Stimulated activated memory B cell treated with anti-CD40 and anti-IgM and Interleukin-4, amounts not matched to agents 10 μg/mL and 1 μg/mL and 100 μg/mL, for 72 hours (primary cell): Measurements from ENCODE around the gene WDFY3.

Source experiments
- ATAC-seq: fragments of 150-1000 bp; cut with Tn5 transposase; 2 replicates; pipeline ENCODE4 v1.10.0; 2021
- H3K27ac Mint-ChIP-seq: one replicate; pipeline ENCODE4 v1.8.0; 2022; ENCODE audit warnings: mild to moderate bottlenecking, mixed read lengths
- H3K27me3 Mint-ChIP-seq: one replicate; pipeline ENCODE4 v1.8.0; 2022; ENCODE audit warnings: mixed read lengths
- H3K36me3 Mint-ChIP-seq: one replicate; pipeline ENCODE4 v1.8.0; 2022; ENCODE audit warnings: mixed read lengths
- H3K4me1 Mint-ChIP-seq: one replicate; pipeline ENCODE4 v1.8.0; 2022; ENCODE audit warnings: mixed read lengths
- H3K4me3 Mint-ChIP-seq: one replicate; pipeline ENCODE4 v1.8.0; 2022; ENCODE audit warnings: mild to moderate bottlenecking, moderate library complexity, mixed read lengths
- H3K9me3 Mint-ChIP-seq: one replicate; pipeline ENCODE4 v1.8.0; 2022; ENCODE audit warnings: mixed read lengths

The WDFY3 gene

DNA sequence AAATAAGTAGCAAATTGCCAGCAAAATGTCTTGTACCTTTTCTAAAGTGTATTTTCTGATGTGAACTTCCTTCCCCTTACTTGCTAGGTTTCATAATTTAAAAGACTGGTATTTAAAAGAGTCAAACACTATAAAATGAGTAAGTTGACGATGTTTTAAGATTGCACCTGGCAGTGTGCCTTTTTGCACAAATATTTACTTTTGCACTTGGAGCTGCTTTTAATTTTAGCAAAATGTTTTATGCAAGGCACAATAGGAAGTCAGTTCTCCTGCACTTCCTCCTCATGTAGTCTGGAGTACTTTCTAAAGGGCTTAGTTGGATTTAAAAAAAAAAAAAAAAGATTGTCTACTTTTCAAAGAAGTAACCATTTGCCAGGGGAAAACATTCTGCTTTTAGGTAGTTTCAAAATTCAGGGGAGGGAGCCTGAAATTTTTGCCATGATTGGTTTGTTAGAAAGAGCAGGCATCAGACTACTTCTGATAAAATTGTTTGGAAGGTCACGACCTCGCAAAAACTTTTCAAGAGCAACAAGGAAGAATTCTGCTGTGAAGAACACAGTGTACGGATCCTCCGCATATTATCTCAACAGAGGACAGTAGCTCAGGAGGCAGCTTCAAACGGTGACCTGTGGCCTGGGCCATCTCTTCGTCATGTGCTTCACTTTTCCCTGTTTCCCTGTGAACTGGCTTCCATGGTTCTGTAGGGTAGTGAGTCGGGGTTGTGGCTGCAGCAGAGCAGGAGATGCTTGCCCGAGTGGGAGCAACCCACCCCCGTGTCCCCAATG, 317.4 kb downstream of the WDFY3 start:
- no peaks in the 10 kb centered on the region for H3K4me1 Mint-ChIP-seq

DNA sequence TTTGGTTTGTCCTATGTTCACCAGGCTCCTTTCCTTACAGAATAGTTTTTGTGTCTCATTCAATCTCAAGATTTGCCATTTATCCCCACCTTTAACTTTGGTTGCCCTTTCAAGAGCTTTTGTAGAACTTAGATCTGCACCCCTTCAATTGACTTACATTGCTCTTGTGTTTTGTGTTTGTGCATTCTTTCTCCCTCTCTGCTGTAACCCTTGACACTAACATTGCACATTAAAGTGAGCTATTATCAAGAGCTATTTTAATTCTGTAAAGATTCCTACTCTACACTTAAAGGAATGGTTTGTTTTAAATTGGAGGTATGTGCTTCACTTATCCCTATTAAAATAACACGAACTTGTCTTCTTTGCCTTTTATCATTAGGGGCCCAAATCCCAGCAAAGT, 318.3 kb downstream of the WDFY3 start:
- ATAC-seq: no peak
- H3K9me3 Mint-ChIP-seq: no peaks in the 10 kb centered on the region
- no peak overlapping the region for H3K27ac Mint-ChIP-seq
- H3K36me3 Mint-ChIP-seq: no peaks in the 10 kb centered on the region
- H3K4me1 Mint-ChIP-seq: no peaks in the 10 kb centered on the region
- H3K4me3 Mint-ChIP-seq: no peak overlapping the region
- peaks cover 10% of the 10 kb centered on the region for H3K27me3 Mint-ChIP-seq

More for the DNA sequence above, 317.4 kb downstream of the WDFY3 start:
- Mint-ChIP-seq H3K36me3 (no peaks in the 10 kb centered on the region), H3K27me3 (peaks cover 10% of the 10 kb centered on the region), H3K9me3 (no peaks in the 10 kb centered on the region), H3K27ac (no peak overlapping the region), H3K4me3 (no peak overlapping the region)
- no peak for ATAC-seq

DNA sequence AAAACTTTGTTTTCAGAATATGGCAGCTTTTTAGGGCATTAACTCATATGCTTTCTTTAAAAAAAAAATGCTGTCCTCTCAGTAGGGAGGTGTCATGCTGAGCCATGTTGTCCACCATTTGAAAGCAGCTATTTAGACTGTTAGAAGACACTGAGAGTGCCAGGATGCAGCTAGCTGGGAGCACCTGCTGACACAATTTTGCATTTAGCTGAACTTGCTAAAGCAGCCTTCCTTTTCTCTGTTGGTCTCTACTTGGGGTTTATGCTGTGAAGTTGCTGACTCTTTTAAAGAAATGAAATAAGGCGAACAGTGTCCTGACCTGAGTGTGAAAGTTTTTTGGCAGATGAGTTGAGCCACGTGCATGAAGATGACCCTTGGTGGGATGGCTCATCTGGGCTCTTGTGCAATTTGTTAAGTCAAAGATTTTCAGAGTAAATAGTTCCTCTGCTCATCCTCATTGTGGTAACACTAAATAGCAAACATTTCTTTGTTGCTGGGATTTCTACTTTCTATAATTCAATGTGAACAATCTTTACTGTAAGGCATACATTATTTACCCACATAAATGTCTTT, 319.1 kb downstream of the WDFY3 start:
- Mint-ChIP-seq H3K4me1 (no peaks in the 10 kb centered on the region), H3K36me3 (no peaks in the 10 kb centered on the region), H3K9me3 (no peaks in the 10 kb centered on the region), H3K27me3 (peaks cover 10% of the 10 kb centered on the region), H3K27ac (no peak overlapping the region), H3K4me3 (no peak overlapping the region)
- ATAC-seq: no peak

DNA sequence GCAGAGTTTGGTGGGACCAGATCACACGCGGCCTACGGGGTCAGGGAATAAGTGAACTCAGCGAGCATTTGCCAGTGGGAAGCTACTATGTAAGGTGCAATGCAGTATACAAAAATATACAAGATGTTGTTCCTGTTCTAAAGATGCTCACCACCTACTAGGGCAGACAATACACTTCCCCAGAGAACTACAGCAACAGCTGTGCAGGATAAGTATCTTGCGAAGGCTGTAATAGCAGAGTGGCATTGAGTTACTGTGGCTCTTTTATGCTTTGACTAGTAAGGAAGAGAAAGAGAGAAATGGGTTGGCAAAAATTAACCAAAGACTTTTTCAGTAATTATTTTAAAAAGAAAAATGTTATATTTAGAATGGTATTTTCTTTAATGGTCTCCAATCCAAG, 322.4 kb downstream of the WDFY3 start:
- Mint-ChIP-seq H3K4me3 (no peak overlapping the region), H3K4me1 (no peaks in the 10 kb centered on the region), H3K36me3 (no peaks in the 10 kb centered on the region), H3K27ac (no peak overlapping the region), H3K27me3 (peaks cover 10% of the 10 kb centered on the region), H3K9me3 (no peaks in the 10 kb centered on the region)
- no peak for ATAC-seq

DNA sequence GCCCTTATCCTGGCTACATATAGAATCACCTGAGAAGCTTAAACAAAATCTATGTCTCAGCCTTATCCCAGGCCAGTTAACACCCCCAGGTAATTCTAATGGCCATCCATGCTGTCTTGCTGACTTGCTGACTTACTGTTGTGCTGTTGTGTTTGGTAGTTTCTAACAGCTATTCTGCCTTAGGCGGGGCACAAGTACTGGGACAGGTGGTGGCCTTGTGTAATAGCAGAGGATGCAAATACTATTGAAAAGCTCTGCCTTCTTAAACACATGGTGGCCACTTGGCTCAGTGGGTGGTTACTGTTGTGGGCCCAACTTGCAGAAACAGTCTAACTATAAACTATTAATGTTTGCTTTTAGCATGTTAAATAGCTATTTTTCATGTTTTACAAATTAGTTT, 327.3 kb downstream of the WDFY3 start:
- Mint-ChIP-seq H3K27ac (no peak overlapping the region), H3K4me3 (no peak overlapping the region), H3K9me3 (peaks cover 3% of the 10 kb centered on the region), H3K27me3 (peaks cover 9% of the 10 kb centered on the region), H3K36me3 (no peaks in the 10 kb centered on the region), H3K4me1 (no peaks in the 10 kb centered on the region)
- no peak for ATAC-seq

DNA sequence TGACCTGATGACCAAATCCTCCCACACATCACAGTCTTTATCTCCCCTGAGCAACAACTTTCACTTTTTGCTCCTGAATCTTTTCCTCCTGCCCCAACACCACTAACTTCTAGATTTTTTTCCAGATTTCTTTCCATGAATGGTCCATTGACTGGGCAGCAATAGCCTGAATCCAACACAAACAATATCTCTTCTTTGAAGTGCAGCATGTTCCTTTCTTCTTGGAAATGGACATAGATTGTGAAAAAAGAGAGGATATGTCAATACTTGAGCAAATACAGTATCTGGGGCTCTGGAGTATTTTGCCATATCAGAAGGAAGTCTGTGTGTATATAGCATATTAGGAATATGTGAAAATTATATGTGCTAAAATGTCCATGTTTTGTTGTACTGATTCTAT, 328.4 kb downstream of the WDFY3 start:
- Mint-ChIP-seq H3K4me1 (no peaks in the 10 kb centered on the region), H3K27me3 (peaks cover 9% of the 10 kb centered on the region), H3K36me3 (no peaks in the 10 kb centered on the region), H3K27ac (no peak overlapping the region), H3K4me3 (no peak overlapping the region), H3K9me3 (peaks cover 3% of the 10 kb centered on the region)
- ATAC-seq: no peak

DNA sequence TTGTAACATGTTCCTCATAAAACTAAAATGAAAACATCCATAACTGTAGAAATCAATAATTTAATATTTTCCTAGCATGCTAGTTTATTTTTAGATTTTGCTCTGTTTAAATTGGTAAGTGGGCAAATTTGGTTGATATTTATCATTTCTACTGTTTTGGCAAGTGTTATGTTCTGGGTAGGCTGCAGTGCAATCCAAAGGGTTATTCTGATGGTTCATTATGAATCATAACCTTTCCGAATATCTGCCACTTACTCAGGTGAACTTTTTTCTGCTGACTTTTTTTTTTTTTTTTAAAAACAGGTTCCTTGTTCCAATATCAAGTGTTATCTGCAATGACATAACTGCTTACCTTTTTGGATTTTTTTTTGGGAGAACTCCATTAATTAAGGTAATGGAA, 331.5 kb downstream of the WDFY3 start:
- Mint-ChIP-seq H3K9me3 (peaks cover 3% of the 10 kb centered on the region), H3K36me3 (no peaks in the 10 kb centered on the region), H3K4me3 (no peak overlapping the region), H3K4me1 (no peaks in the 10 kb centered on the region), H3K27ac (no peak overlapping the region), H3K27me3 (peaks cover 9% of the 10 kb centered on the region)
- no peak for ATAC-seq

DNA sequence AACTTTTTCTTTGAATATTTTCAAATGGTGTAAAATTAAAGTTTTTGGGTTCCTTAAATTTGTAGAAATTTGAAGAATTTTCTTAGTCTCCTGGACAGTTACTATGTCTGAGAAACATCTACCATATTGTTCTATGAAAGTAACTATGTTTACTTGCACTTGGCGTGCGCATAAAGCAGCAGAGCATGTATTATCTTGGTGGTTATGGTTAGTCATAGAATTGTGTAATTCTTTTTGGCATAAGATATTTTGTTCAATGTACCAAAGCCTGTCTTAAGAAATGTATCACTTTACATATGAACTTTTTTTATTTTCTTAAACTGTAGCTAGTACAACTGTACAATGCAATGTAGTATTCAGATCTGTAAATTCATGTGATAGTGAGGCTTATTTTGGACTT, 334.4 kb downstream of the WDFY3 start:
- ATAC-seq: no peak

DNA sequence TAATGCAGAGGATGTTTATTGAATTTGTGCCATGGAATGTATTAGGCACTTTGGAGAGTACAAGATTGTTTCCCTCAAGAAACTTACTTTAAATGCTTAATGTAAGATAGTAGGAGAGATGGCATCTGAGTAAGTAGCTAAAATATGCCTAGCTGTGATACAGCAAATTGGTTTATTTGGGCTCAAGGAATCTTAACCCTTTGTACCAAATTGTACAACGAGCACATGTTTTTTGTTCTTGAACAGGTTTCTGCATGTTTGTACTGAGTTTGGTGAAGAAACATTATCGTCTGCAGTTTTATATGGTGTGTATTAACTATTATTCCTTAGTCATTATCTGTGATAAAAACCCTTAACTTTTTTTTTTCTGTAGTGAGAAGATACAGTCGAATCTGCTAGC, 334.9 kb downstream of the WDFY3 start:
- no peak overlapping the region for H3K27ac Mint-ChIP-seq

More for the DNA sequence above, 334.4 kb downstream of the WDFY3 start:
- H3K27ac Mint-ChIP-seq: no peak overlapping the region
- peaks cover 3% of the 10 kb centered on the region for H3K9me3 Mint-ChIP-seq
- no peaks in the 10 kb centered on the region for H3K4me1 Mint-ChIP-seq
- no peaks in the 10 kb centered on the region for H3K36me3 Mint-ChIP-seq
- no peak overlapping the region for H3K4me3 Mint-ChIP-seq
- H3K27me3 Mint-ChIP-seq: peaks cover 9% of the 10 kb centered on the region

DNA sequence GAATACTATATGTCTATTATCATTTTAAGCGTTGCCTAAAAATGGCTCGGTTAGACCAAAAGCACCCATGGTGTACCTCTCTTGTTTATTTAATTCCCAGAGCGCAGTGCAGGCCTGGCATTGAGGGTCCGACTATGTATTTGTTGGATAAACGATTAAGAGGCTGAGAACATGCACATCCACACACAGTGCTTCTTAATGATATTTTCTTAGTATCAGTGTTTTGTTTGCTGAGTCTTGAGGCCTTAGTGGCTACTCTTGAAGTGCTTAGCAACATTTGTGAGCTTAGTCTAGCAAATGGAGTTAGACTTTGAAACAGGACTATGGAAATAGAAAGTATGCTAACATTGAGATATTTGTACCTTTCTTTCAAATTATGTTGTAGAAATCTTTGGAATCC, 339.8 kb downstream of the WDFY3 start:
- ATAC-seq: no peak
- H3K9me3 Mint-ChIP-seq: no peaks in the 10 kb centered on the region
- no peaks in the 10 kb centered on the region for H3K36me3 Mint-ChIP-seq
- no peak overlapping the region for H3K27ac Mint-ChIP-seq
- no peaks in the 10 kb centered on the region for H3K27me3 Mint-ChIP-seq
- no peak overlapping the region for H3K4me3 Mint-ChIP-seq
- peaks cover 7% of the 10 kb centered on the region for H3K4me1 Mint-ChIP-seq

More for the DNA sequence above, 334.9 kb downstream of the WDFY3 start:
- no peak overlapping the region for H3K4me3 Mint-ChIP-seq
- H3K27me3 Mint-ChIP-seq: peaks cover 9% of the 10 kb centered on the region
- peaks cover 3% of the 10 kb centered on the region for H3K9me3 Mint-ChIP-seq
- no peak for ATAC-seq
- no peaks in the 10 kb centered on the region for H3K4me1 Mint-ChIP-seq
- H3K36me3 Mint-ChIP-seq: no peaks in the 10 kb centered on the region

DNA sequence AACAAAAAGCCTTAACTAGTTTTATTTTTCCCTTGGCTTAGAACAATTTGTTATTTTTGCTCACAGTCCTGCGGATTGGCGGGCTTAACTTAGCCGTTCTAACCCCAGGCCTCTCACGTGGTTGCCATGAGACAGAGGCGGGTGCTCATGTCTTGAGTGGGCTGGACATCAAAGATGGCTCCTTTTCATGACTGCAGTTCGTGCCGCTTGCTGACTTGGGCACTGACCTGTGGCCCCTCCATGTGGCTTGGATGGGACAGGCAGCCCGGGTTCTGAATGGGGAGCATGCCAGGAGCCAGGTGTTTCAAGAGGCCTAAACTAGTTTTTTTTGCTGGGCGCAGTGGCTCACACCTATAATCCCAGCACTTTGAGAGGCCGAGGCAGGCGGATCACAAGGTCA, 342.8 kb downstream of the WDFY3 start:
- Mint-ChIP-seq H3K9me3 (no peaks in the 10 kb centered on the region), H3K4me1 (peaks cover 7% of the 10 kb centered on the region), H3K4me3 (no peak overlapping the region), H3K27ac (no peak overlapping the region), H3K27me3 (no peaks in the 10 kb centered on the region), H3K36me3 (no peaks in the 10 kb centered on the region)
- ATAC-seq: no peak

DNA sequence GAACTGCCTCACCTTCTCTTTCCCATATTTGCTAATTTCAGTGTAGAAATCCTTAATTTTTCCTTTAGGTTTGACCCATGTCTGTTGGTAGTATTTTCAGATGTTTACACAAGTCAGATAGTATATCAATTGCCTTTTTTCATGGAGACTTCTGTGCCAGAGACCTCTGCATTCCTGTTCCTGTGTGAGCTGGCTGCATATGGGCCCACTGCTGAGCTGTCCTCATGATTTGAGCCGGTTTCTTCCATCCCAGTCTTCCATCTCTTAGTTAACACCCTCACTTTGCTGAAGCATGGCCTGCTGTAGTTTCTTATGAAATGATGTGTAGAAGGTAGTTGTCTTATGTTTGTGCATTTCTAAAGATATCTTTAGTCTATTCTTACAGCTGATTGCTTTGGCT, 343.5 kb downstream of the WDFY3 start:
- Mint-ChIP-seq H3K4me3 (no peak overlapping the region), H3K9me3 (no peaks in the 10 kb centered on the region), H3K27ac (no peak overlapping the region), H3K27me3 (no peaks in the 10 kb centered on the region), H3K36me3 (no peaks in the 10 kb centered on the region), H3K4me1 (peaks cover 7% of the 10 kb centered on the region)
- ATAC-seq: no peak
